ENCODE results near the gene HINT1. TPM values are rescaled to one million over a fixed set of nuclear protein-coding genes. Genes with fewer than 3 reads are reported as not detected.

Gene HINT1
- total RNA-seq, 1 donor from 2014 or later: 196 TPM

DNA sequence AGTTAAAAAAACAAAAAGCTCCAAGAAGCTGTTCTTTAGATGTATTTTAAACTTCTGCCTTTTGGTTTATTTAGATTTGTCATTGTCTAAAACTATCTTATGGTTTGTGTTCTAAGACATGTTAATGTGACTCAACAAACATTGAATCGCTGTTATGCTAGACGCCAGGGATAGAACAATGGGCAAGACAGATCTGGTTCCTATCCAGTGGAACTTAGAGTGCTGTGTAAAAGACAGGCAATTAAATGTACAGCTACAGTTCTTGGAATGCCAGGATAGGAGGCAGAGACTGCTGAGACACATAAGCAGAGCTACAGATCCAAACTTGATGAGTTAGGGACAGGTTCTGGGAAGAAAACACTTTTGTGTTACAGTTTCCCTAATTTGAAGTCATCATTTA lies 28.1 kb upstream of the HINT1 start:
- Mint-ChIP-seq H3K9me3 (ENCODE audit: low read depth) (no peaks in the 10 kb centered on the region), H3K4me1 (ENCODE audit: low read depth) (peaks cover 16% of the 10 kb centered on the region), H3K4me3 (ENCODE audit: unreplicated experiment) (no peak overlapping the region), H3K27ac (ENCODE audit: unreplicated experiment) (no peak overlapping the region), H3K36me3 (ENCODE audit: low read depth) (peaks cover 5% of the 10 kb centered on the region), H3K27me3 (ENCODE audit: low read depth) (no peaks in the 10 kb centered on the region)
- DNase-seq (ENCODE audit: low spot score): no peak
- TF ChIP-seq, protein P1, sequence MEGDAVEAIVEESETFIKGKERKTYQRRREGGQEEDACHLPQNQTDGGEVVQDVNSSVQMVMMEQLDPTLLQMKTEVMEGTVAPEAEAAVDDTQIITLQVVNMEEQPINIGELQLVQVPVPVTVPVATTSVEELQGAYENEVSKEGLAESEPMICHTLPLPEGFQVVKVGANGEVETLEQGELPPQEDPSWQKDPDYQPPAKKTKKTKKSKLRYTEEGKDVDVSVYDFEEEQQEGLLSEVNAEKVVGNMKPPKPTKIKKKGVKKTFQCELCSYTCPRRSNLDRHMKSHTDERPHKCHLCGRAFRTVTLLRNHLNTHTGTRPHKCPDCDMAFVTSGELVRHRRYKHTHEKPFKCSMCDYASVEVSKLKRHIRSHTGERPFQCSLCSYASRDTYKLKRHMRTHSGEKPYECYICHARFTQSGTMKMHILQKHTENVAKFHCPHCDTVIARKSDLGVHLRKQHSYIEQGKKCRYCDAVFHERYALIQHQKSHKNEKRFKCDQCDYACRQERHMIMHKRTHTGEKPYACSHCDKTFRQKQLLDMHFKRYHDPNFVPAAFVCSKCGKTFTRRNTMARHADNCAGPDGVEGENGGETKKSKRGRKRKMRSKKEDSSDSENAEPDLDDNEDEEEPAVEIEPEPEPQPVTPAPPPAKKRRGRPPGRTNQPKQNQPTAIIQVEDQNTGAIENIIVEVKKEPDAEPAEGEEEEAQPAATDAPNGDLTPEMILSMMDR (IDR thresholded peaks at IDR 0.05): no peak

GRCh38 chr5:131186561-131187256 lies 21.7 kb upstream of the HINT1 start:
- no peak for DNase-seq (ENCODE audit: low spot score)
- peaks cover 12% of the 10 kb centered on the region for H3K4me1 Mint-ChIP-seq (ENCODE audit: low read depth)
- H3K27me3 Mint-ChIP-seq (ENCODE audit: low read depth): no peaks in the 10 kb centered on the region
- no peaks in the 10 kb centered on the region for H3K9me3 Mint-ChIP-seq (ENCODE audit: low read depth)
- no peak overlapping the region for H3K4me3 Mint-ChIP-seq (ENCODE audit: unreplicated experiment)
- peaks cover 9% of the 10 kb centered on the region for H3K36me3 Mint-ChIP-seq (ENCODE audit: low read depth)
- peak overlapping the region; percentile 87 for H3K27ac Mint-ChIP-seq (ENCODE audit: unreplicated experiment)
- TF ChIP-seq, protein P1 (IDR thresholded peaks at IDR 0.05): no peak

- no peaks in the 10 kb centered on the region for H3K9me3 Mint-ChIP-seq (ENCODE audit: low read depth)
- TF ChIP-seq, protein P1 (IDR thresholded peaks at IDR 0.05): no peak
- H3K36me3 Mint-ChIP-seq (ENCODE audit: low read depth): peaks cover 9% of the 10 kb centered on the region
- DNase-seq (ENCODE audit: low spot score): no peak
- H3K27ac Mint-ChIP-seq (ENCODE audit: unreplicated experiment): peak overlapping the region; percentile 87
- H3K27me3 Mint-ChIP-seq (ENCODE audit: low read depth): no peaks in the 10 kb centered on the region
- no peak overlapping the region for H3K4me3 Mint-ChIP-seq (ENCODE audit: unreplicated experiment)
- H3K4me1 Mint-ChIP-seq (ENCODE audit: low read depth): peaks cover 8% of the 10 kb centered on the region
Observed at GRCh38 chr5:131185523-131186104, 20.6 kb upstream of the HINT1 start.

DNA sequence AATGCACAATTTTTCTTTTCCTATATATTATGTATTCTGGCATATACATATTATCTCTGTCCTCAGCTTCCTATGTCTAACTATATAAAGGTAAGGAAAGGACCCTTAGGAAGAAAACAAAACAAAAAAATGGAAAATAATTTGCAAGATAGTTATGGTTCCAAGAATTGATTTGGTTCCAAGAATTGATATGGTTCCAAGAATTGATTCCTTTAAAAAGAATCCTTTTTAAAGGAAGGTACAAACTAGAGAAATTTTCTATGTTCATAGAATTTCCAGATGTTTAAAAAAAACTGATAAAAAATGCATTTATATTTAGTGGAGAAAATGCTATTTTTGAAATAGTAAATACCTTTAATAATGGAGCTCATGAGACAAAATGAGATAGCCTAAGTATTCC lies 17.8 kb upstream of the HINT1 start:
- H3K9me3 Mint-ChIP-seq (ENCODE audit: low read depth): no peaks in the 10 kb centered on the region
- no peak for DNase-seq (ENCODE audit: low spot score)
- H3K4me1 Mint-ChIP-seq (ENCODE audit: low read depth): peaks cover 4% of the 10 kb centered on the region
- TF ChIP-seq, protein P1 (IDR thresholded peaks at IDR 0.05): no peak
- no peak overlapping the region for H3K4me3 Mint-ChIP-seq (ENCODE audit: unreplicated experiment)
- H3K36me3 Mint-ChIP-seq (ENCODE audit: low read depth): peaks cover 4% of the 10 kb centered on the region
- no peak overlapping the region for H3K27ac Mint-ChIP-seq (ENCODE audit: unreplicated experiment)
- H3K27me3 Mint-ChIP-seq (ENCODE audit: low read depth): no peaks in the 10 kb centered on the region

- H3K36me3 Mint-ChIP-seq (ENCODE audit: low read depth): peaks cover 6% of the 10 kb centered on the region
- TF ChIP-seq, protein P1 (IDR thresholded peaks at IDR 0.05): no peak
- H3K9me3 Mint-ChIP-seq (ENCODE audit: low read depth): no peaks in the 10 kb centered on the region
- no peak for DNase-seq (ENCODE audit: low spot score)
- H3K27me3 Mint-ChIP-seq (ENCODE audit: low read depth): no peaks in the 10 kb centered on the region
- H3K27ac Mint-ChIP-seq (ENCODE audit: unreplicated experiment): no peak overlapping the region
- no peak overlapping the region for H3K4me3 Mint-ChIP-seq (ENCODE audit: unreplicated experiment)
- H3K4me1 Mint-ChIP-seq (ENCODE audit: low read depth): no peaks in the 10 kb centered on the region
Observed at GRCh38 chr5:131180407-131180806, 15.4 kb upstream of the HINT1 start.

Measured in chondrocyte (in vitro differentiated cells).